K562 (cell line): ENCODE measurements around the gene SIGLEC7. TPM values are rescaled to one million over a fixed set of nuclear protein-coding genes. Genes with fewer than 3 reads are reported as not detected.

ENCODE experiments used
- ATAC-seq: fragments of 200-7000 bp; cut with Tn5 transposase; 3 replicates; pipeline ENCODE4 v1.9.1; 2020; ENCODE audit warnings: moderate library complexity
- BruUV-seq: library from RNA; stranded (reverse); fragments of 400-500 nt; replicated peaks from 2 replicates; lab custom pipeline; 2021; lab: Mats Ljungman, UMichigan
- CTCF ChIA-PET: fragments of 300-600 bp; formaldehyde crosslinking; extraction: SDS; loops from one replicate; lab custom pipeline; 2021; ENCODE audit warnings: low intra/inter-chr PET ratio; lab: Yijun Ruan, JAX
- POLR2A ChIA-PET: fragments of 300-600, 350-650 bp; sonication (Branson Sonifier 250); formaldehyde crosslinking; extraction: SDS; loops from one replicate; lab custom pipeline; 2021; ENCODE audit warnings: antibody characterized with exemption, inconsistent platforms; lab: Yijun Ruan, JAX
- DNase-seq, 4 experiments: peaks; one replicate each; pipeline versions ENCODE4 v3.0.0 to v3.0.0-alpha.2; 2011 to 2018; ENCODE audit warnings: low spot score in 3 of 4, mixed read lengths in 3 of 4; ENCODE audit errors: extremely low read depth in 1 of 4
- FAIRE-seq: peaks from 2 replicates; lab custom pipeline; 2011; peaks lifted over from hg19 to GRCh38; lab: Jason Lieb, UNC
- H2AFZ ChIP-seq: 2 replicates; pipeline ENCODE4 v1.6.0; 2011; ENCODE audit warnings: low read depth, low read length, control low read depth, inconsistent platforms
- H3K27ac ChIP-seq: fragments of 200-600 bp; 3 replicates; pipeline ENCODE4 v1.8.0; 2011; ENCODE audit warnings: low read depth, mild to moderate bottlenecking, control low read depth, inconsistent platforms, low read length, moderate library complexity, mixed read lengths; ENCODE audit errors: extremely low read depth
- H3K27me3 ChIP-seq, 2 experiments: fragments of 300-600 bp in 1 of 2; 2 replicates in 1 of 2; 3 replicates in 1 of 2; pipeline versions ENCODE4 v1.6.0 to v1.8.0; 2011; ENCODE audit warnings: inconsistent platforms in 2 of 2, low read length in 2 of 2, mild to moderate bottlenecking in 1 of 2, mixed read lengths in 1 of 2, moderate library complexity in 1 of 2; ENCODE audit not compliant: control insufficient read depth in 2 of 2, insufficient read depth in 2 of 2
- H3K36me3 ChIP-seq: fragments of 300-600 bp; 3 replicates; pipeline ENCODE4 v1.8.0; 2011; ENCODE audit warnings: mild to moderate bottlenecking, low read length, inconsistent platforms; ENCODE audit not compliant: control insufficient read depth, insufficient read depth
- H3K4me1 ChIP-seq, 2 experiments: fragments of 200-600 bp in 1 of 2; replicated peaks in 1 of 2; 2 replicates in 1 of 2; 3 replicates in 1 of 2; pipeline versions ENCODE4 v1.5.1 to v1.8.0; 2011; ENCODE audit warnings: inconsistent platforms in 2 of 2, low read length in 2 of 2, mild to moderate bottlenecking in 1 of 2, mixed read lengths in 1 of 2, moderate library complexity in 1 of 2; ENCODE audit not compliant: control insufficient read depth in 2 of 2, insufficient read depth in 2 of 2
- H3K4me2 ChIP-seq: 2 replicates; pipeline ENCODE4 v1.6.1; 2011; ENCODE audit warnings: low read length, control low read depth, inconsistent platforms, mixed read lengths; ENCODE audit not compliant: insufficient read depth
- H3K4me3 ChIP-seq: fragments of 200-600 bp; sonication (generic), shearing (Covaris generic); 2 replicates; pipeline ENCODE4 v1.5.1; 2016; ENCODE audit warnings: control low read depth, inconsistent platforms
- H3K79me2 ChIP-seq: fragments of 200-600 bp; 3 replicates; pipeline ENCODE4 v1.8.0; 2011; ENCODE audit warnings: low read length, inconsistent platforms; ENCODE audit not compliant: control insufficient read depth, insufficient read depth
- H3K9ac ChIP-seq, 2 experiments: 2 replicates each; pipeline versions ENCODE4 v1.6.0 to v1.6.1; 2011; ENCODE audit warnings: low read depth in 2 of 2, low read length in 2 of 2, control low read depth in 1 of 2, inconsistent platforms in 1 of 2, mild to moderate bottlenecking in 1 of 2, mixed read lengths in 1 of 2; ENCODE audit not compliant: insufficient read depth in 1 of 2
- H3K9me1 ChIP-seq: one replicate; pipeline ENCODE4 v1.6.0; 2011; ENCODE audit warnings: inconsistent platforms, mild to moderate bottlenecking, low read length, moderate library complexity; ENCODE audit not compliant: control insufficient read depth, insufficient read depth
- H3K9me3 ChIP-seq: replicated peaks from 2 replicates; pipeline ENCODE4 v1.5.1; 2011; ENCODE audit warnings: low read depth, low read length, inconsistent platforms; ENCODE audit not compliant: control insufficient read depth, insufficient read depth
- H4K20me1 ChIP-seq: replicated peaks from 2 replicates; pipeline ENCODE4 v1.6.1; 2011; ENCODE audit warnings: low read length, inconsistent platforms, mixed read lengths; ENCODE audit not compliant: control insufficient read depth, insufficient read depth
- E2F3 ChIP-seq: fragments of 250-450 bp; sonication (Bioruptor Pico); IDR thresholded peaks from 2 replicates; pipeline ENCODE4 v1.4.0; 2020; ENCODE audit warnings: mild to moderate bottlenecking
- MYC ChIP-seq, 2 experiments: fragments of 250-450 bp in 1 of 2; sonication (Bioruptor Pico) in 1 of 2; IDR thresholded peaks; 2 replicates each; pipeline versions ENCODE4 v1.5.1 to v1.6.1; 2012 to 2021; ENCODE audit warnings: low read depth in 2 of 2, borderline replicate concordance in 1 of 2, improper control_type of control experiment in 1 of 2, low read length in 1 of 2, mild to moderate bottlenecking in 1 of 2, moderate library complexity in 1 of 2
- NCOA1 ChIP-seq: fragments of 450-650 bp; IDR thresholded peaks from 2 replicates; pipeline ENCODE4 v1.6.1; 2016; ENCODE audit warnings: low read depth
- ZEB2 ChIP-seq: fragments of 450-650 bp; IDR thresholded peaks from 2 replicates; pipeline ENCODE4 v1.6.1; 2016
- WGBS: fragments of 100-300 bp; shearing (Covaris generic); methylation state at CpG from one replicate; pipeline ENCODE4 v1.1.6; 2016; ENCODE audit warnings: low coverage, mixed read lengths; ENCODE audit not compliant: insufficient coverage; ENCODE audit errors: missing lambda C conversion rate; 5-methylcytosine and 5-hydroxymethylcytosine counted together
- in situ Hi-C: fragments of 300-500 bp; cut with MboI; formaldehyde crosslinking; loops from 4 replicates; pipeline ENCODE4 v1.15.0; 2018; ENCODE audit warnings: inconsistent platforms, mixed read lengths
- intact Hi-C: fragments of 100-400 bp; cut with micrococcal nuclease; formaldehyde crosslinking; loops from 2 replicates; pipeline ENCODE4 v1.14.2; 2022
- polyA plus RNA-seq, 8 experiments: library from polyadenylated mRNA; depleted of rRNA in 4 of 8; stranded (reverse) in 5 of 8; unstranded in 3 of 8; fragments of >200 nt; fragmentation: Nextera tagmentation in 2 of 8; fragmentation: Illumina TruSeq in 1 of 8; extraction: Ambion mirVana in 2 of 8; extraction: Trizol in 1 of 8; gene quantifications; 2 replicates each; pipeline versions ENCODE4 v1.2.1 to v1.2.3, GENCODE V29; 2011 to 2014; ENCODE audit warnings: inconsistent platforms in 1 of 8, missing spikeins in 1 of 8
- total RNA-seq, 7 experiments: library from RNA; depleted of rRNA in 6 of 7; stranded (reverse); fragments of >200 nt in 6 of 7; fragmentation: Illumina TruSeq in 2 of 7; extraction: Trizol in 2 of 7; gene quantifications; 2 replicates each; pipeline versions ENCODE4 v1.2.1 to v1.2.3, GENCODE V29; 2011 to 2021; ENCODE audit warnings: low replicate concordance in 1 of 7
- TF ChIP-seq, protein P1 (sequence below), 2 experiments: fragments of 450-650 bp; IDR thresholded peaks; 2 replicates each; pipeline ENCODE4 v1.6.1; 2016; ENCODE audit warnings: mild to moderate bottlenecking in 2 of 2, borderline replicate concordance in 1 of 2, low read depth in 1 of 2, moderate library complexity in 1 of 2

The SIGLEC7 gene
- total and polyA plus RNA-seq, 9 of the 15 experiments (the other 6 are each of a cell fraction or from before 2014, with no cell fraction given), result 0.10 to 0.12 TPM; not detected in 7

DNA sequence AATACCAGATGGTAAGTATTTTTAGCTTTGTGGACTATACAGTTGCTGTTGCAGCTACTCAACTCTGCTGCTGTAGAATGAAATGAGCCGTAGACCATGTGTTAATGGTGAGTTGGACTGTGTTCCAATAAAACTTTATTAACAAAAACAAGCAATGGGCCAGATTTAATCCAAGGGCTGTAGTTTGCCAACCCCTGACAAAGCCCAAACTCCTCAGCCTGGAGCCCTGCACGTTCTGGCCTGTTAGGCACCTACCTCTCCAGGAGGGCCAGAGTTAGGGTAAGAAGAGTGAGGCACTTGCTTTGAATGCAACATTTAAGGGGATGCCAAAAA is 46.1 kb downstream of the SIGLEC7 start:
- FAIRE-seq, result no peak
- CTCF ChIA-PET, result no interaction called here
- no TSS peak for BruUV-seq
- TF ChIP-seq E2F3 (CRISPR knock-in tag), result no peak
- TF ChIP-seq NCOA1, result no peak
- no peak for TF ChIP-seq ZEB2
- TF ChIP-seq, protein P1, sequence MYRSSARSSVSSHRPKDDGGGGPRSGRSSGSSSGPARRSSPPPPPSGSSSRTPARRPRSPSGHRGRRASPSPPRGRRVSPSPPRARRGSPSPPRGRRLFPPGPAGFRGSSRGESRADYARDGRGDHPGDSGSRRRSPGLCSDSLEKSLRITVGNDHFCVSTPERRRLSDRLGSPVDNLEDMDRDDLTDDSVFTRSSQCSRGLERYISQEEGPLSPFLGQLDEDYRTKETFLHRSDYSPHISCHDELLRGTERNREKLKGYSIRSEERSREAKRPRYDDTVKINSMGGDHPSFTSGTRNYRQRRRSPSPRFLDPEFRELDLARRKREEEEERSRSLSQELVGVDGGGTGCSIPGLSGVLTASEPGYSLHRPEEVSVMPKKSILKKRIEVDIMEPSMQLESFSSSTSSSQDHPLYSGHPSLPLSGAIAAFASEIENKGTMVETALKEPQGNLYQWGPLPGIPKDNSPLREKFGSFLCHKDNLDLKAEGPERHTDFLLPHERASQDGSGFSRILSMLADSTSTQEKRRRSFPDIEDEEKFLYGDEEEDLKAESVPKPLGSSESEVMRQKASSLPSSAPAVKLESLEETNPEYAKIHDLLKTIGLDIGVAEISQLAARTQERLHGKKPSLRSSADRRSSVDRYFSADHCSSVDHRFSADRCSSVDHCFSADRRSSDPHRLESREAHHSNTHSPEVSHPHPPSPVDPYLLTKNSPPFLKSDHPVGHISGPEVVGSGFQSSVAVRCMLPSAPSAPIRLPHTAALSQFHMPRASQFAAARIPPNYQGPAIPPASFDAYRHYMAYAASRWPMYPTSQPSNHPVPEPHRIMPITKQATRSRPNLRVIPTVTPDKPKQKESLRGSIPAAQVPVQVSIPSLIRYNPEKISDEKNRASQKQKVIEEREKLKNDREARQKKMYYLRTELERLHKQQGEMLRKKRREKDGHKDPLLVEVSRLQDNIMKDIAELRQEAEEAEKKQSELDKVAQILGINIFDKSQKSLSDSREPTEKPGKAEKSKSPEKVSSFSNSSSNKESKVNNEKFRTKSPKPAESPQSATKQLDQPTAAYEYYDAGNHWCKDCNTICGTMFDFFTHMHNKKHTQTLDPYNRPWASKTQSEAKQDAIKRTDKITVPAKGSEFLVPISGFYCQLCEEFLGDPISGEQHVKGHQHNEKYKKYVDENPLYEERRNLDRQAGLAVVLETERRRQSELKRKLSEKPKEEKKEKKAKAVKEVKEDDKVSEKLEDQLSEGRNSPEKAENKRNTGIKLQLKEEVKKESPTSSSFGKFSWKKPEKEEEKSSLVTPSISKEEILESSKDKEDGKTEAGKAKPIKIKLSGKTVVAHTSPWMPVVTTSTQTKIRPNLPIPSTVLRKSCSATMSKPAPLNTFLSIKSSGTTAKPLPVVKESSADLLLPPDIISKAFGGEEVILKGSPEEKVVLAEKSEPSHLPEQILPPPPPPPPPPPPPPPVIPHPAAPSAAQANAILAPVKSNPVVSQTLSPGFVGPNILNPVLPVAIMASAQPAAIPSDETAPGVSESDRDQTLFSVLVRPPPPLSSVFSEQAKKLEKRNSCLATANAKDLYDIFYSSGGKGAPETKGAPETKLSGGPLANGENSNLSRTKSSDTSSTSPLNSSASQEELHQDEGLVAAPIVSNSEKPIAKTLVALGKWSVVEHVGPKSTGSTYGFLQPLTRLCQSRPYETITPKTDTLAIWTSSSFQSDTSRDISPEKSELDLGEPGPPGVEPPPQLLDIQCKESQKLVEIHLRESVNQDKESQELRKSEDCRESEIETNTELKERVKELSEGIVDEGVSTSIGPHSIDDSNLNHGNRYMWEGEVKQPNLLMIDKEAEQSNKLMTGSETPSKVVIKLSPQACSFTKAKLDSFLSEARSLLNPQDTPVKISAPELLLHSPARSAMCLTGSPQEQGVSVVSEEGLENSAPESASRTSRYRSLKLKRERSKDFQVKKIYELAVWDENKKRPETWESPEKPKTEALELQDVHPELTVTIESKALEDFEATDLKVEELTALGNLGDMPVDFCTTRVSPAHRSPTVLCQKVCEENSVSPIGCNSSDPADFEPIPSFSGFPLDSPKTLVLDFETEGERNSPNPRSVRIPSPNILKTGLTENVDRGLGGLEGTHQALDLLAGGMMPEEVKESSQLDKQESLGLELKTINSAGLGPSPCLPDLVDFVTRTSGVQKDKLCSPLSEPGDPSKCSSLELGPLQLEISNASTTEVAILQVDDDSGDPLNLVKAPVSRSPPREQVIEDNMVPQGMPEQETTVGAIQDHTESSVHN (IDR thresholded peaks at IDR 0.05; ENCODE audit: borderline replicate concordance in 1 of 2, low read depth in 1 of 2), result no peak
- no peak for TF ChIP-seq MYC (IDR thresholded peaks at IDR 0.05; ENCODE audit: low read depth, low read length)
- TF ChIP-seq MYC (CRISPR knock-in tag; IDR thresholded peaks at IDR 0.05; ENCODE audit: borderline replicate concordance, low read depth), result no peak

More for the DNA sequence above, 46.1 kb downstream of the SIGLEC7 start:
- Histone ChIP-seq H3K27me3 (peaks cover 12 to 66% of the 10 kb centered on the region in 2 experiments; a peak in 4 of 5 replicates), H3K79me2 (no peaks in the 10 kb centered on the region), H3K9me3 (no peaks in the 10 kb centered on the region), H3K4me1 (peaks cover 0 to 2% of the 10 kb centered on the region in 2 experiments; a peak in 1 of 5 replicates), H3K4me2 (no peak overlapping the region), H3K9me1 (no peaks in the 10 kb centered on the region), H3K36me3 (no peaks in the 10 kb centered on the region), H3K9ac (no peak overlapping the region), H4K20me1 (no peaks in the 10 kb centered on the region), H2AFZ (no peak overlapping the region), H3K27ac (no peak overlapping the region), H3K4me3 (no peak overlapping the region)
- 4% methylated on average over 2 of the region's 2 CpGs for WGBS
- ATAC-seq (no peak), DNase-seq (no peak)
- intact Hi-C loops, result no loop called here
- POLR2A ChIA-PET, result no interaction called here
- in situ Hi-C loops, result no loop called here
